Measurements from ENCODE around the gene POPDC3.

Gene POPDC3

DNA sequence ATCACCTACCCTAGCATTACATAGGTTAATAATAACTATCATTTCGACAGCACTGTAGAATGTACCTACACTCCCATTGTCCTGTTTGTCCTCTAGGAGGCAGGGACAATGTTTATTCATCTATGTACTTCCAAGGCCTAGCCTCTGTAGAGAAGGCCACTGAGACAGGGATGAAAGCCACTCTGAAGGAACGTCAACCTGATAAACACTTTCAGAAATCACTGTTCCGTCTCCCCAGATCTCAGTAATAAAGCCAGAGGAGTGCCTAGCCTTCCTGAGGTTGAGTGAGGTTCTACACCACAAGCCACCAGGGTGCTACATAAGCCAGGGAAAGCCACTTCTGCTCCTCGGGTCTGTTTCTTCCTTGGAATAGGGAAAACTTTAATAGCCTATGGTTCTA, 44.8 kb downstream of the POPDC3 start:
- Histone ChIP-seq H3K36me3 (ENCODE audit: control insufficient read depth in 2 of 2, insufficient read depth in 1 of 2, low read length in 2 of 2) (peaks cover 0 to 8% of the 10 kb centered on the region in 2 experiments; a peak in 2 of 3 replicates), H3K27ac (ENCODE audit: extremely low read depth, low read depth, low read length) (no peak overlapping the region), H3K9me3 (ENCODE audit: control insufficient read depth, insufficient read depth, low read depth, low read length) (no peaks in the 10 kb centered on the region), H3K4me1 (ENCODE audit: control insufficient read depth, insufficient read depth, low read length) (no peaks in the 10 kb centered on the region), H3K4me3 (ENCODE audit: low read depth, low read length) (no peak overlapping the region)
- POLR2A ChIA-PET, result no interaction called here
- CTCF ChIA-PET, result interaction anchor here (0.8 kb wide), 1 partner anchor 47 kb away, joined by 3 read pairs; no protein-coding TSS in a partner anchor
- TF ChIP-seq ZSCAN30 (tag by site-specific recombination; IDR thresholded peaks at IDR 0.05) (no peak), ZNF571 (tag by site-specific recombination; IDR thresholded peaks at IDR 0.05) (no peak), ZNF140 (tag by site-specific recombination; IDR thresholded peaks at IDR 0.05) (no peak), ZNF626 (tag by site-specific recombination; IDR thresholded peaks at IDR 0.05) (no peak), ZNF433 (tag by site-specific recombination; IDR thresholded peaks at IDR 0.05; ENCODE audit: low read depth) (no peak), ZNF121 (tag by site-specific recombination; IDR thresholded peaks at IDR 0.05) (no peak), ZNF214 (tag by site-specific recombination; IDR thresholded peaks at IDR 0.05; ENCODE audit: borderline replicate concordance) (no peak), GLIS1 (tag by site-specific recombination; IDR thresholded peaks at IDR 0.05) (no peak), ZNF623 (tag by site-specific recombination; IDR thresholded peaks at IDR 0.05) (no peak), ZNF211 (tag by site-specific recombination; IDR thresholded peaks at IDR 0.05; ENCODE audit: low read depth) (no peak), ZNF366 (tag by site-specific recombination; conservative IDR thresholded peaks at IDR 0.05) (0 out of 2 replicates have a peak, but pooled peaks have one; percentile 27), ZNF423 (tag by site-specific recombination; IDR thresholded peaks at IDR 0.05) (no peak), ZBTB17 (tag by site-specific recombination; IDR thresholded peaks at IDR 0.05) (peak; percentile 47; the same call in 1 of the 2 replicates), ZNF654 (tag by site-specific recombination; IDR thresholded peaks at IDR 0.05; ENCODE audit: low read depth) (peak; percentile 5; the same call in 1 of the 2 replicates), TSHZ1 (tag by site-specific recombination; IDR thresholded peaks at IDR 0.05; ENCODE audit: borderline replicate concordance) (no peak), CTCF (tag by site-specific recombination; IDR thresholded peaks at IDR 0.05) (peak; percentile 42; the same call in 1 of the 2 replicates), PRDM10 (tag by site-specific recombination; IDR thresholded peaks at IDR 0.05) (no peak), SP2 (tag by site-specific recombination; IDR thresholded peaks at IDR 0.05) (no peak), ZBTB20 (tag by site-specific recombination; IDR thresholded peaks at IDR 0.05) (peak; percentile 53), ZNF239 (tag by site-specific recombination; IDR thresholded peaks at IDR 0.05) (no peak), REPIN1 (tag by site-specific recombination; IDR thresholded peaks at IDR 0.05; ENCODE audit: low read depth) (no peak), PRDM1 (tag by site-specific recombination; IDR thresholded peaks at IDR 0.05) (peak; percentile 47), ZNF660 (tag by site-specific recombination; IDR thresholded peaks at IDR 0.05) (0 out of 2 replicates have a peak, but pooled peaks have one; percentile 11)
- TF ChIP-seq, protein P1, sequence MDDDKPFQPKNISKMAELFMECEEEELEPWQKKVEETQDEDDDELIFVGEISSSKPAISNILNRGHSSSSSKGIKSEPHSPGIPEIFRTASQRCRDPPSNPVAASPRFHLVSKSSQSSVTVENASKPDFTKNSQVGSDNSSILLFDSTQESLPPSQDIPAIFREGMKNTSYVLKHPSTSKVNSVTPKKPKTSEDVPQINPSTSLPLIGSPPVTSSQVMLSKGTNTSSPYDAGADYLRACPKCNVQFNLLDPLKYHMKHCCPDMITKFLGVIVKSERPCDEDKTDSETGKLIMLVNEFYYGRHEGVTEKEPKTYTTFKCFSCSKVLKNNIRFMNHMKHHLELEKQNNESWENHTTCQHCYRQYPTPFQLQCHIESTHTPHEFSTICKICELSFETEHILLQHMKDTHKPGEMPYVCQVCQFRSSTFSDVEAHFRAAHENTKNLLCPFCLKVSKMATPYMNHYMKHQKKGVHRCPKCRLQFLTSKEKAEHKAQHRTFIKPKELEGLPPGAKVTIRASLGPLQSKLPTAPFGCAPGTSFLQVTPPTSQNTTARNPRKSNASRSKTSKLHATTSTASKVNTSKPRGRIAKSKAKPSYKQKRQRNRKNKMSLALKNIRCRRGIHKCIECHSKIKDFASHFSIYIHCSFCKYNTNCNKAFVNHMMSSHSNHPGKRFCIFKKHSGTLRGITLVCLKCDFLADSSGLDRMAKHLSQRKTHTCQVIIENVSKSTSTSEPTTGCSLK (tag by site-specific recombination; IDR thresholded peaks at IDR 0.05), result no peak
- TF ChIP-seq, protein P2, sequence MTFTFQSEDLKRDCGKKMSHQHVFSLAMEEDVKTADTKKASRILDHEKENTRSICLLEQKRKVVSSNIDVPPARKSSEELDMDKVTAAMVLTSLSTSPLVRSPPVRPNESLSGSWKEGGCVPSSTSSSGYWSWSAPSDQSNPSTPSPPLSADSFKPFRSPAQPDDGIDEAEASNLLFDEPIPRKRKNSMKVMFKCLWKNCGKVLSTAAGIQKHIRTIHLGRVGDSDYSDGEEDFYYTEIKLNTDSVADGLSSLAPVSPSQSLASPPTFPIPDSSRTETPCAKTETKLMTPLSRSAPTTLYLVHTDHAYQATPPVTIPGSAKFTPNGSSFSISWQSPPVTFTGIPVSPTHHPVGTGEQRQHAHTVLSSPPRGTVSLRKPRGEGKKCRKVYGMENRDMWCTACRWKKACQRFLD (tag by site-specific recombination; IDR thresholded peaks at IDR 0.05), result no peak
- TF ChIP-seq, protein P3, sequence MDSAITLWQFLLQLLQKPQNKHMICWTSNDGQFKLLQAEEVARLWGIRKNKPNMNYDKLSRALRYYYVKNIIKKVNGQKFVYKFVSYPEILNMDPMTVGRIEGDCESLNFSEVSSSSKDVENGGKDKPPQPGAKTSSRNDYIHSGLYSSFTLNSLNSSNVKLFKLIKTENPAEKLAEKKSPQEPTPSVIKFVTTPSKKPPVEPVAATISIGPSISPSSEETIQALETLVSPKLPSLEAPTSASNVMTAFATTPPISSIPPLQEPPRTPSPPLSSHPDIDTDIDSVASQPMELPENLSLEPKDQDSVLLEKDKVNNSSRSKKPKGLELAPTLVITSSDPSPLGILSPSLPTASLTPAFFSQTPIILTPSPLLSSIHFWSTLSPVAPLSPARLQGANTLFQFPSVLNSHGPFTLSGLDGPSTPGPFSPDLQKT (IDR thresholded peaks at IDR 0.05; ENCODE audit: borderline replicate concordance, low read depth, low read length), result no peak
